Measurements from ENCODE around the gene TIMM13.

Gene TIMM13

GRCh38 chr19:2391118-2391725 lies 36.2 kb downstream of the TIMM13 start:
- H3K4me3 ChIP-seq (ENCODE audit: control insufficient read depth, low read depth, low read length) = no peak overlapping the region
- peak; percentile 76 for TF ChIP-seq CTCF (IDR thresholded peaks at IDR 0.05; ENCODE audit: control insufficient read depth, insufficient read depth, low read depth, low read length, missing control alignments)
- no peak for DNase-seq (ENCODE audit: low read depth)

- TF ChIP-seq CTCF (IDR thresholded peaks at IDR 0.05; ENCODE audit: control insufficient read depth, insufficient read depth, low read depth, low read length, missing control alignments) = no peak
- DNase-seq (ENCODE audit: low read depth) = no peak
- no peak overlapping the region for H3K4me3 ChIP-seq (ENCODE audit: control insufficient read depth, low read depth, low read length)
Measured at GRCh38 chr19:2389594-2389993, 37.8 kb downstream of the TIMM13 start.

- no peak for DNase-seq (ENCODE audit: low read depth)
- H3K4me3 ChIP-seq (ENCODE audit: control insufficient read depth, low read depth, low read length) = no peak overlapping the region
- no peak for TF ChIP-seq CTCF (IDR thresholded peaks at IDR 0.05; ENCODE audit: control insufficient read depth, insufficient read depth, low read depth, low read length, missing control alignments)
Measured at GRCh38 chr19:2387367-2388288, 39.8 kb downstream of the TIMM13 start.

GRCh38 chr19:2385053-2385721 lies 42.2 kb downstream of the TIMM13 start:
- H3K4me3 ChIP-seq (ENCODE audit: control insufficient read depth, low read depth, low read length) = peak overlapping the region; percentile 15
- DNase-seq (ENCODE audit: low read depth) = peak; percentile 52
- TF ChIP-seq CTCF (IDR thresholded peaks at IDR 0.05; ENCODE audit: control insufficient read depth, insufficient read depth, low read depth, low read length, missing control alignments) = no peak

GRCh38 chr19:2382530-2383222 lies 44.7 kb downstream of the TIMM13 start:
- no peak for TF ChIP-seq CTCF (IDR thresholded peaks at IDR 0.05; ENCODE audit: control insufficient read depth, insufficient read depth, low read depth, low read length, missing control alignments)
- no peak for DNase-seq (ENCODE audit: low read depth)
- H3K4me3 ChIP-seq (ENCODE audit: control insufficient read depth, low read depth, low read length) = no peak overlapping the region

- TF ChIP-seq CTCF (IDR thresholded peaks at IDR 0.05; ENCODE audit: control insufficient read depth, insufficient read depth, low read depth, low read length, missing control alignments) = no peak
- DNase-seq (ENCODE audit: low read depth) = no peak
- no peak overlapping the region for H3K4me3 ChIP-seq (ENCODE audit: control insufficient read depth, low read depth, low read length)
Measured at GRCh38 chr19:2381148-2381820, 46.1 kb downstream of the TIMM13 start.
